ENCODE data around the gene FAM216B. TPM values are rescaled to one million over a fixed set of nuclear protein-coding genes. Genes with fewer than 3 reads are reported as not detected.
"Not testable (repeated sequence)": the region's sequence is repeated elsewhere in the genome, so short reads cannot be mapped to it uniquely, and the experiment has no call there.

The FAM216B gene
- total RNA-seq, 1 donor from 2014 or later = 4.6 TPM

DNA sequence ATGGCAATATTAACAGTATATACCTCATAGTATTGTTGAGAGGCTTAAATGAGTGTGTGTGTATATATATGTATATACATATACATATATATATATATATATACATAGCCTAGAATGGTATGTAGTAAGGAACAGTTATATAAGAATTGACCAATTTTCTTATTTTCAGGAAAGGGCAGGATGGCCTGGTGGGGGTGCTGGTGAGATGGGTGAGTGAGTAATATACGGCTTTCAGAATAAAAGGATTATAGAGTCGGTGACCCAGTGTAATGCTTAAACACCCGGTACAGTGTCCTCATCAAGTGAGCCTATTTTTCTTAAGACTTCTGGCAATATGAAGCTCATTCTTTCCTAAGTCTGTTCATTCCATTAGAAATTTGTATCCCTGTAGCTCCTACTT is 11.7 kb upstream of the FAM216B start:
- no peak for ATAC-seq (ENCODE audit: poor library complexity)
- intact Hi-C loops (cut with DNase I) = no loop called here
- DNase-seq = no peak

DNA sequence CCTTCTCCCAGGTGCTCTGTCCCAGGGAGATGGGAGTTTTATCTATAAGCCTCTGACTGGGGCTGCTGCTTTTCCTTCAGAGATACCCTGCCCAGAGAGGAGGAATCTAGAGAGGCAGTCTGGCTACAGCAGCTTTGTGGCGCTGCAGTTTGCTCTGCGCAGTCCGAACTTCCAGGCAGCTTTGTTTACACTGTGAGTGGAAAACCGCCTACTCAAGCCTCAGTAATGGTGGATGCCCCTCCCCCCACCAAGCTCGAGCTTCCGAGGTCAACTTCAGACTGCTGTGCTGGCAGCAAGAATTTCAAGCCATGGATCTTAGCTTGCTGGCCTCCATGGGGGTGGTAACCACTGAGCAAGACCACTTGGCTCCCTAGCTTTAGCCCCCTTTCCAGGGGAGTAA is 4.8 kb upstream of the FAM216B start:
- ATAC-seq (ENCODE audit: poor library complexity); DNase-seq; intact Hi-C loops (cut with DNase I): not testable (repeated sequence)

DNA sequence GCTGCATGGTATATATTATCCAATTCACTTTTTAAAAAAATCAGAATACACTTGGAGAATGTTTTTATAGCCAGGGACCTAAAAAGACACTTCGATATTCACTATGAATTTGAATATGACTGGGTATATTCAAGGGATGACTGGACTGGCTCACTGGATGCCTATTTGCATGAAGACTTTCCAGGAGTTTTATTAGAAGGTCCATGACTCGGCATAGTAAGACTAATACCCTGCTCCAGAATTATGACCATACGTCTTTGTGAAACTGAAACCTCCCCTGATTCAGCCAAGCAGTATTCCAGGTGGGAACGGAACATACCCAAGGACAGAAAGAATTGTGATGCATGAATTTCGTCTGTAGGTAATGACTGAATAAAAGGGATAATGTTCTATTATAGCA is 3.9 kb upstream of the FAM216B start:
- no peak for DNase-seq
- intact Hi-C loops (cut with DNase I) = no loop called here
- ATAC-seq (ENCODE audit: poor library complexity) = no peak

DNA sequence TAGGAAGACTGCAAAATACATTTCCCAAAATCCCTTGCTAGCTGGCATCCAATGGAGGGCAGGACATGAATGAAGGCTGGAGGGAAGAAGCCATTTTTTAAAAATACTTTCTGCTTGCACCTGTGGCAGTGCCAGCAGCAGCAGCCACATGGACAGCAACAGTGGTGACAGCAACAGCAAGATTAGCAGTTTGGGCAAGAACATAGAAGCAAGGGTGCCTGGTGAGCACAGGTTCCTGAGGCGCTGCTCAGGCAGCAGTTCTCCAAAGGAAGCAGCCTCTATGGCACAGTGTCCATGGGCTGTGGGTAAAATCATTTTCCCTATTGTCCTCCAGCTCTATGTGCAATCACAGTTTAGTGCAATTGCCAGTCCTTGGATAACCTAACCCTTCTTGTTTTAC is 1.3 kb upstream of the FAM216B start:
- DNase-seq = peak; percentile 38
- ATAC-seq (ENCODE audit: poor library complexity) = peak; percentile 76
- intact Hi-C loops (cut with DNase I) = no loop called here

GRCh38 chr13:42786715-42787114 is 5.3 kb downstream of the FAM216B start:
- intact Hi-C loops (cut with DNase I) = no loop called here
- DNase-seq (no peak), ATAC-seq (ENCODE audit: poor library complexity) (peak; percentile 85)

- intact Hi-C loops (cut with DNase I) = no loop called here
- no peak for DNase-seq
- ATAC-seq (ENCODE audit: poor library complexity) = no peak
These were observed 7.2 kb downstream of the FAM216B start for GRCh38 chr13:42788601-42789000.

GRCh38 chr13:42792154-42792553 is 10.8 kb downstream of the FAM216B start:
- DNase-seq = no peak
- intact Hi-C loops (cut with DNase I) = no loop called here
- ATAC-seq (ENCODE audit: poor library complexity) = no peak

DNA sequence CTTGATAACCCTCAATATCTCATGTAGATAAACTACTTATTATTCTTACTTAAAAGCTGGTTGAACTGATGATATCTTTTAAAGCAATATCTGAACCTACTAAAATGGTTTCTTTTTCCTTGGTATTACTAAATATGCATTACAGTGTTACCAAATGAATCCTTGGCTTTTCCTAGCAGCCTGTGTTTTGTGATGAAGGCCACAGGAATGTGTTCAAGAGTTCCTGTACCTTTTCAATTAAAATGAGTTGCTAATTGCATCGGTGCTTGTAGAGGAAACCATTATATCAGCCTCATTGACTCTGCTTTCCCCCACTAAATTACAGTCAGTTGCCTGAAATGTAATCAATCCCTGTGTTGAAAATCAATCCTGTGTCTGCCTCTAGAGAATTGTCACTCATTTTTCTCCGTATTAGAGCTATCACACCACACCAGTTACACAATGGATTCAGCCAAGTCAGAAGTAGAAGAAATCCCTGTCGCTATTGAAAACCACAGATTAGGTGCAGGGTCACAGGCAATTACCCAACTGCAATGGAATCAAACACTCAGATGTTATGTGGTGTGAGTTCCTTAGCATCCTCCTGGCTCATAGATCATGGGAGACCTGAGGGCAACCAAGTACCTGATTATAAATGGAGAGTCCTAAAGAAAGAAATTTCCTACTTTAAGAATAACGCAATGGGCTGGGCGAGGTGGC is 13.3 kb downstream of the FAM216B start:
- intact Hi-C loops (cut with DNase I) = no loop called here
- ATAC-seq (ENCODE audit: poor library complexity) = no peak

GRCh38 chr13:42795666-42796065 is 14.3 kb downstream of the FAM216B start:
- DNase-seq (no peak), ATAC-seq (ENCODE audit: poor library complexity) (no peak)
- intact Hi-C loops (cut with DNase I) = no loop called here

More for the DNA sequence above, 13.3 kb downstream of the FAM216B start:
- no peak for DNase-seq

DNA sequence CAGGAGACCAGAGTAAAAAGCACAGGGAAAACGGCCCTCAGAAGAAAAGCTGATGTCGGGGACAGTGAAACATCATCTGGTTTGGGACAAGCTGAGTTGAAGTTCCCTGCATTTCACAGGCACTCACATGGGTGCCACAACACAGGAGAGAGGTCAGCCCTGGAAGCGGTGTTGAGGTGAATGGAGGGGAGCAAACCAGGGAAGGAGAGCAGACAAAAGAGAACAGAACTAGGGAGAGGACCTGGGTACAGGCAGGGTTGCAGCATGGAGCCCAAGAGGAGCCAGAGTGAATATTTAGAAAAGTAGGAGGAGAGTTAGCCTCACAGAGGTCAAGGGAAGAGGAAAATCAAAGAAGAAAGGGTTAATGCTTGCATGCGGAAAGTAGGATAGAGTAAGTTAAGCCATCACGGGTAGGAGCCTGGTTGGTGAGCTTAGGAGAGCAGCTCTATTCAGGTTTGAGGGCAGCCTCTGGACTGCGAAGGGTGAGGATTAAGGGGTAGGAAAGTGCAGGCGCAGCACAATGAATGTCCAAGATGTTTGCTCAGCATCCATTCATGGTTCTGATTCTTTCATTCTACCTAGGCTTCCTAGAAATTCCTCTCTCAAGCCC is 15.5 kb downstream of the FAM216B start:
- intact Hi-C loops (cut with DNase I) = no loop called here
- ATAC-seq (ENCODE audit: poor library complexity) = no peak
- no peak for DNase-seq

DNA sequence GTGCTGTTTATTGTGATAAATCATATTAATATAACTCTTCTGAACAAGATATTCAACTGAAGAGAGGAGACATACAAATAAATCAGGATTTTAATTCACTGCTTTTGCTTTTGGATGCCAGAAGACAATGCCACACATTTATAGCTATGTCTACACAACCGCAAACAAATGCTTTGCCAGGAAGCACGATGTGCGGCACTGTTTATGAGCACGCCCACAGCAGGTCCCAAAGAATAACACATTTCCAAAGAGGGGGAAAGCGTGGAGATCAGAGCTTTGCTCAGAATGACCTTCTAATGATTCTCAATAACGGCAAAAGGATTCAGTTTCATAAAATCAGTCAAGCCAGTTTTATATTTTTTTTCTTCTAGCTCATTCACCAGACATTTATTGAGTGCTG is 16.7 kb downstream of the FAM216B start:
- intact Hi-C loops (cut with DNase I) = no loop called here
- DNase-seq (no peak), ATAC-seq (ENCODE audit: poor library complexity) (no peak)

GRCh38 chr13:42800109-42800643 is 18.8 kb downstream of the FAM216B start:
- DNase-seq (no peak), ATAC-seq (ENCODE audit: poor library complexity) (no peak)
- intact Hi-C loops (cut with DNase I) = no loop called here

- DNase-seq (no peak), ATAC-seq (ENCODE audit: poor library complexity) (no peak)
- intact Hi-C loops (cut with DNase I) = no loop called here
These were observed 22.3 kb downstream of the FAM216B start for GRCh38 chr13:42803563-42804204.

DNA sequence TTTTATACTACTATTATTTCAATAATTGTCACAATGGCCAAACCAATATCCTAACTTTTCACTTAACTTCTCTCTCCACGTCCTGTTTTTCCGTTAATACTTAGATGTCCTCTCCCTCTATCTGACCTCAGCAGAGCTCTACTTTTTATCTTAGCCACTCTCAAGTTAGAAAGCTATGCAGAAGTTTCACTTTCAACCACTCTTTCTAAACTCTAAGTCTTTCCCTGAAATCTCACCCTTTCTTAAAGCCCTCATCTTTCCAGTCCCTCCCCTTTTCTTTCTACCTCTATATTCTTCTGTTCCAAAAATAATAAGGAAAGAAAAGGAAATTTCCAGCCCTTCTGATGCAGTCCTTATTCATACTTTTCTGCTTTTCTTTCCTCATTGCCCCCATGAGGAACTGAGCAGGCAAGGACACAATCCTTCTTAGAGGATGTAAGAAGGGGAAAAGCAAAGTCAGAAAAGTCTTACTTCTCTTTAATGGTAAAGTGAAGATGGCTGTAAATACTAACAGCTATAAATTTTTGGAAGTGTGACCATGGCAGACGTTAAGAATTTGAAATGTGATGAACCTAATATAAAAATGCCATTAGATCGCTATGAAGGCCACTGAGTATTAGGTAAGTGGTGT is 23.0 kb downstream of the FAM216B start:
- no peak for ATAC-seq (ENCODE audit: poor library complexity)
- no peak for DNase-seq
- intact Hi-C loops (cut with DNase I) = no loop called here

DNA sequence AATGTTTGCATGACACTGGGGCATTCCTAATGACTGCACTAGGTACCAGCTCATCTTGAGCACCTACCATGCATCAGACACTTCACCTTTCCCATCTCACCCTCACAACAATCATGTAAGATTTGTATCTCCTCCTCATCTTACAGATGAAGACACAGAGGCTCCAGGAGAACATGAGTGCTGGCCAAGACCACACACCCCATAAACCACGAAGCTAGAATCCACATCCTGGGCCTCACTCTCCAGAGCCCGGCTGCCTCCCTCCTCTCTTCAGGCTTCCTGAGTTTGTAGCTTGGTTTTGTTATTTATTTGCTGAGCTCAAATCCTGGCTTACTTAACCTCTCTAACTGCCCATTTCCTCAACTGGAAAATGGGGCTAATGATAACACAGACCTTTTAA is 25.9 kb downstream of the FAM216B start:
- intact Hi-C loops (cut with DNase I) = no loop called here
- no peak for DNase-seq
- ATAC-seq (ENCODE audit: poor library complexity) = no peak

DNA sequence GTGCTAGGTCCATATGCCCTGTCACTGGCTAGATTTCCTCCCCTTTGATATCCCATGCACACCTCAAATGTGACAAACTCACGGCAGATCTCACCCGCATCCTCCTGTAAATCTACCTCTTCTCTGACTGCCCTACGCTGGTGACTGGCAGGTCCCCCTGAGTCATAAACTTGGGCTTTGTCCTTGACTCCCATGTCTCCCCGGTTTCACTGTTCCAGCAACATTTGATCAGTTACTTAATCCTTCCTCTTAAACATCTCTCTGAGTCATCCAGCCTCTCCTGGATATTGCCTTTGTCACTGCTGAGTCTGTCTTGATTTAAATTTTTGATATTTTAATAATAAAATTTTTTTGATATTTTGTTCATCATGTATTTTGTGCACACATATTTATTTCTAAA is 26.5 kb downstream of the FAM216B start:
- DNase-seq (no peak), ATAC-seq (ENCODE audit: poor library complexity) (no peak)
- intact Hi-C loops (cut with DNase I) = no loop called here

DNA sequence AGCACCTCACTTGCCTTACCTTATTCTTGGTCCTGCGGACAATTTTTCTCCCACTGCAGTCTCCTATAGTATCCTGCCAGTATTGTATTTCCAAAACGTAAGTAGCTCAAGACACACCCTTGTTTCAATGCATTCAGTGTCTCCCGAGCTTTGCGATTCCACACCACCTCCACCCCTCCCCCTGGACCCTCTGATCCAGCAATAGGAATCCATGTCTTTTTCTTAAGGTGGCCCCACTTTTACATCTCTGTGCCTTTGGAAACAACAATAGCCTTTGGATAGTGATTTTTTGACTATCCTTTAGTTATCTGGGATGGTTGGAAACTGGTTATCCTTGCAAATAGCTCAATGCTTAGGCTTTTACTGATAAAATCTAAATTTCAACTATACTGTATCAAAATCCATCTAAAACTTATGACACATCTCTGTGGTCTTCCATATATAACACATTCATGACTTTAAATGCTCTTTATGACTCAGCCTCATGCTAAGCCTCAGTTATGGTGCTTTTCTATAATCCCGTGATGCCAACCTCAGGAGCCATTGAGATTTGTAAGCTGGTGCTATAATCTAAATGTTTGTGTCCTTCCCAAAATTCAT is 27.1 kb downstream of the FAM216B start:
- ATAC-seq (ENCODE audit: poor library complexity) = no peak
- no peak for DNase-seq
- intact Hi-C loops (cut with DNase I) = no loop called here

GRCh38 chr13:42812316-42812715 is 30.9 kb downstream of the FAM216B start:
- DNase-seq (no peak), ATAC-seq (ENCODE audit: poor library complexity) (peak; percentile 81)
- intact Hi-C loops (cut with DNase I) = no loop called here

- DNase-seq (no peak), ATAC-seq (ENCODE audit: poor library complexity) (no peak)
- intact Hi-C loops (cut with DNase I) = no loop called here
These were observed 33.5 kb downstream of the FAM216B start for GRCh38 chr13:42814868-42815267.
